ENCODE data around the gene GATAD2B.

Gene GATAD2B

GRCh38 chr1:153833171-153833570, 89.6 kb downstream of the GATAD2B start:
- Histone ChIP-seq H3K4me2 (ENCODE audit: low read length) (no peak overlapping the region), H3K9me3 (ENCODE audit: control insufficient read depth, low read length) (no peaks in the 10 kb centered on the region), H2AFZ (no peak overlapping the region), H3K27me3 (ENCODE audit: control insufficient read depth, insufficient read depth, low read length) (no peaks in the 10 kb centered on the region), H3K36me3 (ENCODE audit: control insufficient read depth, insufficient read depth, low read length) (no peaks in the 10 kb centered on the region), H3K4me3 (ENCODE audit: low read depth, low read length) (no peak overlapping the region), H3K27ac (no peak overlapping the region), H3K79me2 (peaks cover 13% of the 10 kb centered on the region), H3K4me1 (no peaks in the 10 kb centered on the region), H3K9ac (no peak overlapping the region)
- TF ChIP-seq CTCF (IDR thresholded peaks at IDR 0.05), result no peak

- Histone ChIP-seq H3K36me3 (ENCODE audit: control insufficient read depth, insufficient read depth, low read length) (no peaks in the 10 kb centered on the region), H3K4me3 (ENCODE audit: low read depth, low read length) (no peak overlapping the region), H3K9me3 (ENCODE audit: control insufficient read depth, low read length) (no peaks in the 10 kb centered on the region), H3K4me1 (no peaks in the 10 kb centered on the region), H2AFZ (no peak overlapping the region), H3K4me2 (ENCODE audit: low read length) (no peak overlapping the region), H3K27me3 (ENCODE audit: control insufficient read depth, insufficient read depth, low read length) (no peaks in the 10 kb centered on the region), H3K79me2 (peaks cover 13% of the 10 kb centered on the region), H3K27ac (no peak overlapping the region), H3K9ac (no peak overlapping the region)
- TF ChIP-seq CTCF (IDR thresholded peaks at IDR 0.05), result no peak
These were observed 90.5 kb downstream of the GATAD2B start for GRCh38 chr1:153832293-153832692.

DNA sequence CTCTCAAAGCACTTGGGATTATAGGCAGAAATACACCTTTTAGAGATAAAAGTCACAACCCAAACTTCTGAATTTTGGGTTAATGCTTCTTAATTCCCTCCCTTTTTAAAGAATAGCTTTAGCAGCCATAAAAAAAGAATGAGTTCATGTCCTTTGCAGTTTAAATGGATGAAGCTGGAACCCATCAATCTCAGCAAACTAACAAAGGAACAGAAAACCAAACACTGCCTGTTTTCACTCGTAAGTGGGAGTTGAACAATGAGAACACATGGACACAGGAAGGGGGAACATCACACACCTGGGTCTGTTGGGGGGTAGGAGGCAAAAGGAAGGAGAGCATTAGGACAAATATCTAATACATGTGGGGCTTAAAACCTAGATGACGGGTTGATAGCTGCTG, 91.7 kb downstream of the GATAD2B start:
- no peak overlapping the region for H3K27ac ChIP-seq

DNA sequence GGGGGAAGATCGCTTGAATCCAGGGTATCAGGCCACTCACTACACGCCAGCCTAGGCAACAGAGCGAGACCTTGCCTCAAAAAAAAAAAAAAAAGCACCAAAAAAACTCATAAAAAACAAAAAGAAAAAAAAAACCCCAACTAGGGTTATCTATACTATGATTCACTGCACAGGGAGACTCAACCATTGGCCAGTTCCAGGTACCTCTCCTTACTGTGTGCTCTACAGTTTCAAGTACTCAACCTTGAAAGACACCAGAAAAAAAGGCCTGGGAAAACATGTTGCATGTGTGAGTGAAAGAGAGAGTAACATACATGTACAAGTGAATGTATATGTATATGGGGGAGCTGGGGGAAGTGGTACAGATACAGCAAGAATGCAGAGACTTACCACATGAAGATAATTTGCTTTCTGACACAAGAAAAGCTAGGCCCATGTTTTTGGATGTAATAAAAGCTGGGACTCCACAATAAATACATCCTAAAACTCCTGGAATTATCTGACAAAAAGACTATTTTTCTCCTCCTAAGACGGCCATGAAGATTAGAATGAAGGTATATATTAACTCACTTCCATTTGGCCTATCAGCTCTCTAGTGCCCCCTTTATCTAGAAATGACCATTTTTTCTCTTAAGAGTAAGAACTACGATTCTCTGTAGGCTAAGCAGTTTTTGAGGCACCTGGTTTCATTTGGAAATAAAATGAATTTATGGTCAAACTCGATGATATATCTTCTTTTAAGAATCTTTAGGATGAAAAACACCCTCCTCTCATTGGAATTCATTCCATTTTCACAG, 95.4 kb downstream of the GATAD2B start:
- Histone ChIP-seq H3K9me3 (ENCODE audit: control insufficient read depth, low read length) (no peaks in the 10 kb centered on the region), H3K36me3 (ENCODE audit: control insufficient read depth, insufficient read depth, low read length) (no peaks in the 10 kb centered on the region), H3K9ac (no peak overlapping the region), H3K27me3 (ENCODE audit: control insufficient read depth, insufficient read depth, low read length) (no peaks in the 10 kb centered on the region), H3K4me3 (ENCODE audit: low read depth, low read length) (no peak overlapping the region), H3K79me2 (peaks cover 4% of the 10 kb centered on the region), H2AFZ (no peak overlapping the region), H3K4me2 (ENCODE audit: low read length) (no peak overlapping the region), H3K27ac (no peak overlapping the region), H3K4me1 (peaks cover 4% of the 10 kb centered on the region)
- no peak for TF ChIP-seq CTCF (IDR thresholded peaks at IDR 0.05)

More for the DNA sequence above, 91.7 kb downstream of the GATAD2B start:
- Histone ChIP-seq H3K27me3 (ENCODE audit: control insufficient read depth, insufficient read depth, low read length) (no peaks in the 10 kb centered on the region), H3K4me3 (ENCODE audit: low read depth, low read length) (no peak overlapping the region), H3K79me2 (peaks cover 13% of the 10 kb centered on the region), H2AFZ (no peak overlapping the region), H3K9ac (no peak overlapping the region), H3K4me1 (no peaks in the 10 kb centered on the region), H3K36me3 (ENCODE audit: control insufficient read depth, insufficient read depth, low read length) (no peaks in the 10 kb centered on the region), H3K9me3 (ENCODE audit: control insufficient read depth, low read length) (no peaks in the 10 kb centered on the region), H3K4me2 (ENCODE audit: low read length) (no peak overlapping the region)
- no peak for TF ChIP-seq CTCF (IDR thresholded peaks at IDR 0.05)

GRCh38 chr1:153818876-153819275, 103.9 kb downstream of the GATAD2B start:
- H3K4me3 ChIP-seq (ENCODE audit: low read depth, low read length), result no peak overlapping the region
- H2AFZ ChIP-seq, result no peak overlapping the region
- no peaks in the 10 kb centered on the region for H3K9me3 ChIP-seq (ENCODE audit: control insufficient read depth, low read length)
- H3K27me3 ChIP-seq (ENCODE audit: control insufficient read depth, insufficient read depth, low read length), result no peaks in the 10 kb centered on the region
- H3K79me2 ChIP-seq, result no peaks in the 10 kb centered on the region
- H3K27ac ChIP-seq, result no peak overlapping the region
- no peak overlapping the region for H3K4me2 ChIP-seq (ENCODE audit: low read length)
- TF ChIP-seq CTCF (IDR thresholded peaks at IDR 0.05), result no peak
- no peaks in the 10 kb centered on the region for H3K36me3 ChIP-seq (ENCODE audit: control insufficient read depth, insufficient read depth, low read length)
- no peak overlapping the region for H3K9ac ChIP-seq
- H3K4me1 ChIP-seq, result no peaks in the 10 kb centered on the region
